ENCODE data around the gene USP19.

The USP19 gene

GRCh38 chr3:49132073-49132436 is 11.4 kb upstream of the USP19 start:
- no peaks in the 10 kb centered on the region for H3K4me1 ChIP-seq (ENCODE audit: low read depth, poor library complexity, severe bottlenecking)
- H3K27me3 ChIP-seq (ENCODE audit: insufficient read depth, low read depth): no peaks in the 10 kb centered on the region
- H3K36me3 ChIP-seq (ENCODE audit: insufficient read depth): no peaks in the 10 kb centered on the region
- no peaks in the 10 kb centered on the region for H4K20me1 ChIP-seq (ENCODE audit: insufficient read depth)
- H3K79me2 ChIP-seq (ENCODE audit: insufficient read depth, low read depth): no peaks in the 10 kb centered on the region
- no peak overlapping the region for H2AFZ ChIP-seq (ENCODE audit: low read depth)
- H3K27ac ChIP-seq: no peak overlapping the region
- no peak overlapping the region for H3K4me3 ChIP-seq (IDR thresholded peaks at IDR 0.05; ENCODE audit: insufficient read depth, low read depth, low read length)
- H3K9ac ChIP-seq: no peak overlapping the region
- no peak overlapping the region for H3K4me2 ChIP-seq
- TF ChIP-seq CTCF (conservative IDR thresholded peaks at IDR 0.05; ENCODE audit: low read depth, low read length): no peak

GRCh38 chr3:49131576-49131975 is 11.0 kb upstream of the USP19 start:
- Histone ChIP-seq H3K79me2 (ENCODE audit: insufficient read depth, low read depth) (no peaks in the 10 kb centered on the region), H3K36me3 (ENCODE audit: insufficient read depth) (no peaks in the 10 kb centered on the region), H2AFZ (ENCODE audit: low read depth) (no peak overlapping the region), H3K4me3 (IDR thresholded peaks at IDR 0.05; ENCODE audit: insufficient read depth, low read depth, low read length) (no peak overlapping the region), H3K4me1 (ENCODE audit: low read depth, poor library complexity, severe bottlenecking) (no peaks in the 10 kb centered on the region), H3K27ac (no peak overlapping the region), H3K27me3 (ENCODE audit: insufficient read depth, low read depth) (no peaks in the 10 kb centered on the region), H4K20me1 (ENCODE audit: insufficient read depth) (no peaks in the 10 kb centered on the region), H3K9ac (no peak overlapping the region), H3K4me2 (no peak overlapping the region)
- TF ChIP-seq CTCF (conservative IDR thresholded peaks at IDR 0.05; ENCODE audit: low read depth, low read length): no peak

GRCh38 chr3:49131040-49131439 is 10.4 kb upstream of the USP19 start:
- H3K9ac ChIP-seq: no peak overlapping the region
- no peaks in the 10 kb centered on the region for H3K79me2 ChIP-seq (ENCODE audit: insufficient read depth, low read depth)
- H3K27me3 ChIP-seq (ENCODE audit: insufficient read depth, low read depth): no peaks in the 10 kb centered on the region
- no peak overlapping the region for H2AFZ ChIP-seq (ENCODE audit: low read depth)
- no peaks in the 10 kb centered on the region for H3K36me3 ChIP-seq (ENCODE audit: insufficient read depth)
- H3K4me1 ChIP-seq (ENCODE audit: low read depth, poor library complexity, severe bottlenecking): no peaks in the 10 kb centered on the region
- TF ChIP-seq CTCF (conservative IDR thresholded peaks at IDR 0.05; ENCODE audit: low read depth, low read length): no peak
- no peak overlapping the region for H3K4me2 ChIP-seq
- H4K20me1 ChIP-seq (ENCODE audit: insufficient read depth): no peaks in the 10 kb centered on the region
- no peak overlapping the region for H3K27ac ChIP-seq
- H3K4me3 ChIP-seq (IDR thresholded peaks at IDR 0.05; ENCODE audit: insufficient read depth, low read depth, low read length): no peak overlapping the region

- H3K27me3 ChIP-seq (ENCODE audit: insufficient read depth, low read depth): no peaks in the 10 kb centered on the region
- no peak overlapping the region for H3K9ac ChIP-seq
- H2AFZ ChIP-seq (ENCODE audit: low read depth): no peak overlapping the region
- TF ChIP-seq CTCF (conservative IDR thresholded peaks at IDR 0.05; ENCODE audit: low read depth, low read length): no peak
- H3K79me2 ChIP-seq (ENCODE audit: insufficient read depth, low read depth): 0 out of 2 replicates have a peak, but pooled peaks cover under 1% of the 10 kb centered on the region
- H4K20me1 ChIP-seq (ENCODE audit: insufficient read depth): no peaks in the 10 kb centered on the region
- H3K36me3 ChIP-seq (ENCODE audit: insufficient read depth): no peaks in the 10 kb centered on the region
- peaks cover 4% of the 10 kb centered on the region for H3K4me1 ChIP-seq (ENCODE audit: low read depth, poor library complexity, severe bottlenecking)
- H3K4me2 ChIP-seq: no peak overlapping the region
- no peak overlapping the region for H3K27ac ChIP-seq
- no peak overlapping the region for H3K4me3 ChIP-seq (IDR thresholded peaks at IDR 0.05; ENCODE audit: insufficient read depth, low read depth, low read length)
Measured at GRCh38 chr3:49124991-49125670, 4.5 kb upstream of the USP19 start.
